C4-2B (cell line): ENCODE results near the gene KCNK1.

ENCODE experiments used
- CTCF ChIP-seq: fragments of 450-650 bp; conservative IDR thresholded peaks from 2 replicates; pipeline ENCODE4 v1.5.1; 2017; ENCODE audit warnings: mild to moderate bottlenecking
- ZFX ChIP-seq: fragments of 450-650 bp; IDR thresholded peaks from 2 replicates; pipeline ENCODE4 v1.6.1; 2017

GRCh38 chr1:233721004-233721595 is 107.2 kb downstream of the KCNK1 start:
- TF ChIP-seq CTCF (no peak), ZFX (no peak)
